HG03558 (cell line): ENCODE data around the gene SLC15A3.
A peak's percentile ranks its signal among the peaks of the same experiment; 100 is the strongest.

Source experiments
- ATAC-seq: cut with Tn5 transposase; IDR thresholded peaks from one replicate; pipeline ENCODE4 v1.9.1; 2021; ENCODE audit warnings: moderate number of reproducible peaks; ENCODE audit not compliant: unreplicated experiment; ENCODE audit errors: extremely low read depth

SLC15A3 gene

DNA sequence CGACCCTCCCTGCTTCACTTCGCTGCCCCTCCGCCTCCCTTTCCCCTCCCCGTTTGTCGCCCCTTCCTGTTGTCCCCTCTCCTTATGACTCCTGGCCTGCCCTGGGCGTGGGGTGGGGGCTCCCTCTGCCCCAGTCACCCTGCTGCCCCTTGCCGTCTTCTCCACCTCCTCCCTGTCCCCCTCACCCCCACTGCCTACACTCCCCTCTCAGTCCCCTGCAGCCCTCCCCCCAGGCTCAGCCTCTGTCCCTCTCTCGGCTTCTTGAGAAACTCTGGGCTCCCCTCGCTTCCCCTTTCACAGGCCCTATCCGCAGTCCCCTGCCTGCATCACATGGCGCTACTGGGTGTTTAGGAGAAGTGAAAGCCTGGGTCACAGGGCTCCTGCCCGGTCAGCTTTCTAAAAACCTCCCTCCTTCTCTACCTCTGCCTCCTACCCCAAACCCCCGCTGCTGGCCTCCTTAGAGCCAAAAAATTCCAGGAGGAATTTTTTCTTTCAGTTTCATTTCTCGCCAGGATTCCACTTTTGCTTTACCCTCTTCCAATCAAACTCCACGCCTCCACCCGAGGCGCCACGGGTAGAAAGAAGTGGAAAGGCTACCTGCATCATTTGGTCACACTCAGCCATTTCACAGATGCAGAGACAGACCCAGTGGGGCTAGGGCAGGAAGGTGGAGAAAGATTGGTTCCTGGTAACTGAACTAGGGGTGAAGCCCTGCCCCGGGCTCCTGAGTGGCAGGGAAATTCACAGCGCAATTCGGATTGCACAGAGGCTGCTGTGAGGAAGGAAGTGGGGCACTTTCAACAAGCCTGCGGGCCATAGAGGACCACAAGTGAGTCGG, at the start of gene SLC15A3:
SLC15A3 (minus strand) TSS at position 273 of the 838 bp plus-strand sequence. CDS start 625 bp downstream, outside the sequence.
- peak; percentile 43 for ATAC-seq

DNA sequence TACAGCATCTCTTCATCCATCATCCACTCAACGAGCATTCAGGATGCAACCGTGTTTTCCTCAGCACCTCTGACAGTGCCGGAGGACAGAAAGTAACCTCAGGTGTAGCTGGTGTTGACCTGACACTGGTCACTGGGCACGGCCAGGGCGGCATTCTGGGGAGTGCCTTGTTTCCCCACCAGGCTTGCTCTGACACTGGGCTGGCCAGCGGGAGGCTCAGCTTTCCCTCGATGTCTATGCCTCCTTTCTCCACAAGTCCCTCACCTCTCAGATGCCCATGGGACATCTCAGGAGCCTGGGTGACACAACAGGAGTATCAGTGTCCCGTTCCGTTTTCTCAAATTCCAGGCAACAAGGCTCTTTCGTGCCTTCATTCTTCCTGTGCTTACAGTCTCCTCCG, 48.5 kb upstream of the SLC15A3 start:
- ATAC-seq, result no peak

DNA sequence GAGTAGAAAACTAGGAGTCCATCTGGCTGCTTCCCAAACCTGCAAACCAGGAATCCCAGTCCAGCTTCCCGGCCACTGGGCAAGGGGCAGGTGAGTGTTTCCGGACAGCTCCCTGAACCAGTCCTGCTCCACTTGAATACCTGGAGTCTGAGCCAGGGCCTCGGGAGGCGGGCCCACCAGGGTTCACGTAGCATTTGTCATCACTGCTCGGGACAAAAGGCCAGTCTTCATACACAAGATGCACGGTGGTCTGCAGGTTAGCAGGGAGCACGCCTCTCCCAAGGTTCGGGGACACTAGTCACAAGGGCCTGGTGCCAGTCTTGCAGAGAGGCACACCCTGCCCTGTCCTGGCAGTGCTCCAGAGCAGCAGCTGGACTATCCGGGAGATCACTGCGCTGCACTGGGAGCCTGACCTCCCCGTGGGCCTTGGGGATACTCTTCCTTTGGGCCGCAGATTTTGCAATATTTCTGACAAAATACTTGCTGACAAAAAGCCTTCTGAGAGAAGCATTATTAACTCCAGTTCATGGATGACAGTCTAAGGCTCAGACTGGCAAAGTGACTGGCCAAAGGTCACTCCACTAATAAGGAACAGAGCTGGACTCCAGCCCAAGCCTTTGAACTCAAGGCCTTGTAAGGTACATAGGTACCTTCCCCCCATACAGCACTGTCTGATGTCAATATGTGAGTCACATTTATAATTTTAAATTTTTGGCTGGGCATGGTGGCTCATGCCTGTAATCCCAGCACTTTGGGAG, 44.6 kb upstream of the SLC15A3 start:
- ATAC-seq, result no peak

DNA sequence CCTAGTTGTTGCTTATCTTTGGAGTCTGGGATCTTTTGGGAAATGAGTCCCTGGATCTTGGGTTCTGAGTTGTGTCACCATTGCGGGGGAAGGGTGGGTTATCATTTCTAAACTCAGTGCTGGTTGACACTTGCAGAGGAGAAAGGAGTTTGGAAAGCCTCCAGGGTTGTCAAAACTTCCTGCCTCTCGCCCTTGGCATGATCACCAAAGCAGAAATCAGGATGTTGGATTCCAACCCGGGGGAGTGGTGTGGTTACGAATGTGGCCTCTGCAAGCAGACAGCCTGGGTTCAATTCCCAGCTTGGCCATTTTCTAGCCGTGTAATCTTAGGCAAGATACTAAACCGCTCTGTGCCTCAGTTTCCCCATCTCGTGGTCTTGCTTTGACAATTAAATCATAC, 43.8 kb upstream of the SLC15A3 start:
- no peak for ATAC-seq

DNA sequence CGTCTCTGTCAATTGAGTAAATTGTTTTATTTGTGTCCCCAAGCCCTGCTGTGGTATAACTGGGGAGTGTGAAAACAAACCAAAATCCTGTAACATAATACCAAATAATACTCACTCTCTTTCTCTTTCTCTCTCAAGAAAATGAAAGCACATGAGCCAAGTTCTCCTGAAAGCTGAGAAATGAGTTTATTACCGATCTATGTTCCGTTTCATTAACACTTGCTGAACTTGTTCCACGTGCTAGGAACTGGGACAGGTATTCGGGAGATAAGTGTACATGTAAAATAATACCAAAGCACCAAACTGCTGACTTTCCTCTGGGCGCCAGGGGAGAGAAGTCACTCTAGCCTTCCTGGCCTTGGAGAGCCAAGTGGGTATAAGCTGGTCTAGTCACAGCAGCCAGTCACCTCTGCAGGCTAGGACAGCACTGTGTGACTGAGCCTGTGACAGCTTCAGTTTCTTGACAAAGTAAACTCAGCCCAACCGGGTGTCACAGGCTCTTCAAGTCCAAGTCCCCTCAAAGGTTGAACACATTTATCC, 42.6 kb upstream of the SLC15A3 start:
- ATAC-seq, result no peak

DNA sequence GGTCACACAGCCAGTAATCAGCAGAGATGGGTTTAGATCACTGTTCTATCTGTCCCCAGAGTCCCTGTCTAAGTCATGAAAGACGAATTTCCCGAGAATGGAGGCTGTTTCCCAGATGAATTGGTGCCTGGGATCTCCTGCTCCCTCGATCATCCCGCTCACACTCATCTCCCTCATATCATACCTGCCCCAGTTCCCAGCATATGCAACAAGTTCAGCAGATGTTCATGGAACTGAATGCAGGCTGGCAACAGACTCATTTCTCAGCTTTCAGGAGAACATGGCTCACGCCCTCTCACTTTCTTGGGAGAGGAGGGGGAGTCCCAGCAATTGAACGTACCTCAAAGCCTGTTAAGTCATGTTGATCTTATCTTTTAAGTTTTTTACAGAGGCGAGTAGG, 41.6 kb upstream of the SLC15A3 start:
- no peak for ATAC-seq

DNA sequence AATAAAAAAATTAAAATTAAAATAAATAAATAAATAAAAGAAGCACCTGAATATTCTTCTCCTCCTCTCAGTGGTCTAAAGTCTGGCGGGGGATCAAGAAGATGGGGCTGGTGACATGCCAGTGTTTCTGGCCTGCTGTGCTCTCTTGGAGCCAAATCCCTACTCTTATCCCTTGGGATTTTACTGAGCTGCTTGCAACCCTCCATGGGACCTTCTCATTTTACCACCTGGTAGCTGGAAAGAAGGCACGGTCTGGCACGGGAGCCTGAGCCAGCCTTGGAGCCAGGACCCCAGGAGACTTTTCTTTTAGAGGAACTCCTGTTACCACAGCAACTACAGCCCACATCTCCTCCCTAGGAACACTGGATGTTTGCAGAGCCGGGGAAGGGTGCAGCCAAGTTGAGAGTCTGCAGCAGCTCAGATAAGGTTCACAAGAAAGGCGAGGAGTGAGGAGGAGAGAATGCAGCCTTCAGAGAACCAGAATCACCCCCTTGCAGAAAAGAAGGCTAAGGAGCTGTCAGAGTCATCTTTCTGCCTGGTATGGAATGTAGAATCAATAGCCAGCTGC, 41.0 kb upstream of the SLC15A3 start:
- ATAC-seq, result no peak

DNA sequence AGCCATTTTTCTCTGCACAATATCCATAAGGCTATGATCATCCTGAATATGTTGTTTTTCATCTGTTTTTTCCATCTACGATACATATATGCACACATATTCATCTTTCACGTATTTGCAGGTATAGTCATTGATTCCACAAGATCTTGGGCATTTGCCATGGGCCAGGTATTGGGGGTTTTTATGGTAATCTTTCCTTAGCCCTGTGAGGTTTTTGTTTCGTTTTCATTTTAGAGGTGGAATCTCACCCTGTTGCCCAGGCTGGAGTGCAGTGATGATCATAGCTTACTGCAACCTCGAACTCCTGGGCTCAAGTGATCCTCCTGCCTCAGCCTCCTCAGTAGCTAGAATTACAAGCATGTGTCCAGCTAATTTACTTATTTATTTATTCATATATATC, 39.5 kb upstream of the SLC15A3 start:
- no peak for ATAC-seq

DNA sequence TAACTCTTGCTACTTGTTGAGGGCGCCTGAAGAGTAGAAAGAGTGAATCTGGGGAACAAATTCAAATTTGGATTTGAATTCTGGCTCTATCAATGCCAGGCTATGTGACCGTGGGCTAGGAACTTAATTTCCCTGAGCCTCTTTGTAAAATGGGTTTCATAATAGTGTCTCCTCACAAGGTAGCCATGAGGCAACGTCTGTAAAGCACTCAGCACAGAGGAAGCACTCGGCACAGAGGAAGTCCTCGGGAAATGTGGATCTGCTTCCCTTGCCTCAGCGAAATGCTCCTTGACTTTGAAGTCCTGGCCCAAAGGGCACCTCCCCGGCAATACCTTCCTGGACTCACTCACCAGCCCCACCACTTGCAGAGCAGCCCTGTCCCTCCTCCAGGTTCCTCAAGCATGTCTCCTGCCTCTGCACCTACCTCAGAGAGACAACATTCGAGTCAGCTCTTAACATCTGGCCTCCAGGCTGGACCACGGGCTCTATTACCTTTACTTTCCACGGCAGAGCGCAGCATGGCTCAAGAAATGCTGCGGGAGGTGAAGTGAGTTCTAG, 37.2 kb upstream of the SLC15A3 start:
- ATAC-seq, result no peak

DNA sequence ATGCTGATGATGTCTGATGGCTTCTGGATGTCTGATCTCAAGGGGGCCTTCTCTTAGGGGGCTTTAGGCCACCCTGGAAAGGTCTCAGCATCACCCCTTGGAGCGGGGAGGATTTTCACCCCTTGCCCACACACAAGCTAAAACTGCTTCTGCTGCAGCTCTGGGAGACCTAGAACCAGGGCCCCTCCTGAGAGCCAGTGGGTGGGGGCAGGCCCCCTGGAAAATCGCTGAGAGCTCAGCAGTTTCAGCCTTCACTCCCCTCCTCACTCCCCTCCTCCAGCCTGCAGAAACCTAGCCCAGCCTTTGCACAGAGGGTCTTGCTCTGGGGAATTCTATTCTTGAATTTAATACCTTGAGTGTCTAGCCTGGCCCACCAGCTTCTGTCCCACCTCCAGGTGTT, 36.7 kb upstream of the SLC15A3 start:
- ATAC-seq, result no peak

DNA sequence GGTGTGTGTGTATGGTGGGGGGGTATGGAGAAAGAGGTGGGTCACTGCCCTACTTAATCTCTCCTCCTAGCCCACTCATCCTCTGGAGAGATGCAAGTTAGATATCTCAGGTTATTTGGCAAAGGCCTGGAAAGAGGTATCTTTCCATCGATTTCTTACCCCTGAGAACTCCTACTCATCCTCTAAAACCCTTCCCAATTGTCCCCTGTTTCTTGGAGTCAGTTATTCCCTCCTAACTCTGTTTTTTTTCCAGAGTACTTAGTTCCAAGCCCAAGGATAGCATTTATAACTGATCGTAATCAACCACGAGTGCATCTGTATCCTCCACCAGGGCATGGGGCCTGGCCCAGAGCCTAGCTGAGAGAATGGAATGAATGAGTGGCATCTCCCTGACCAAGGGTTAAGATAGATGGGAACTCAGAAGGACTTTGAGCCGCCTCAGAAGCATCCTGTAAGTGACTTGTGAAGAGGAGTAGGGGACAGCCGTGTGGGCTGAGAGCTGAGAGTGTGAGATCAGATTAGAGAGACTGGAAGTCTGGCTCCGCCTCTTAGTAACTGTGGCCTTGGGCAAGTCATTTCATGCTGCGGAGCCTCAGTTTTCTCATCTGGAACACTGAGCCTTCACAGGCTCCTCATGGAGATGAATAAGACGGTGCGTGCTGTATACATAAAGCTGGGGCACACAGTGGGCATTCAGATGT, 35.8 kb upstream of the SLC15A3 start:
- no peak for ATAC-seq

DNA sequence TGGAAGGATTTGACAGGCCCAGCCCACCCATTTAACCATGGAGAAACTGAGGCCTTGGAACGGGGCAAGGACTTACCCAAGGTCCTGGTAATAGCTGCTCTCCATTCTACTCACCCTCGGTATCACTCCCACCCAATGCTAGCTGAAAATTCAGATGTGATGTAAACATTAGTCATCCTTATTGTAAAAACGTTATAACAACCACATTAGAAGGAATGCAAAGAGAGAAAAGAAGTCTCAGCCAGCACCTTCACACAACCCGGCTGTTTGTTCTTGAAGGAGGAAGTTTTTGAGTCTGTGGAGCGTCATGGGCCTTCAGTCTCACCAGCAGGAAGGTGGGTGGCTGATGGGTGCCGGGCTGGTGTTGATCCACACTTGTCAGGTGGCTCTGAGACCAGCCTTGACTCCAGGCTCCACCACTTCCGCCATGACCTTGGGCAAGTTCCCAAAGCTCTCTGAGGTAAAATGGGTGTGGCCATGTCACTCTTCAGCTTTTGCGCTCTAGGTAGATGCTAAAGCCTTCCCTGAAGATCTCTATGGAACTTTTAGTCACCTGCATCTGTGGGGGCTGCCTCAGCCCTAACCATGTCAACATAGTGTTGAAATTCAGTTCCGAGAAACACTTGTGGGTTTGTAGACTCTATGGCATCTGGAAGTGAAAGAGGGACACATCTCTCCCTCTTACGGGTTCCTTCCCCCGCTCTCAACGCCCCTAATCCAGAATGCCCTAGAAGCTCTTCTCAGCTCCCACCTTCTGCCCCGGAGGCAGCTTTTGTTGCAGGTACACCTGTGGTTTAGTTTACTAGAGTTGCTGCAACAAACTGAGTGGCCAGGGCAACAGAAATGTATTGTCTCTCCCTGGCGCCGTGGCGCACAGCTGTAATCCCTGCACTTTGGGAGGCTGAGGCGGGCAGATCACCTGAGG, 34.3 kb upstream of the SLC15A3 start:
- ATAC-seq, result no peak

DNA sequence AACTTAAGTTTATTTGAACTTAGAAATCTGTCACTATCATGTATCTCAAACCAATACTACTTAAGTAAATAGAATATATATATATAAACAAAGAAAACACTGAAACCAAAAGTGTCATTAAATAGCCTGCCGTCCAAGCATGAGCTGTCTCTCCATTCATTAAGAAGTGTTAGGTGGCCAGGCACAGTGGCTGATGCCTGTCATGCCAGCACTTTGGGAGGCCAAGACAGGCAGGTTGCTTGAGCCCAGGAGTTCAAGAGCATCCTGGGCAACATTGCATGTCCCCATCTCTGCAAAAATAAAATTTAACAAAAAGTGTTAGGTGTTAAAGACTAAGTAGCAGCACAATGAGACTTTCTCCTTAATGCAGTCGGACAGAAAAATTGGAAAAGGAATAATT, 33.5 kb upstream of the SLC15A3 start:
- ATAC-seq, result no peak

DNA sequence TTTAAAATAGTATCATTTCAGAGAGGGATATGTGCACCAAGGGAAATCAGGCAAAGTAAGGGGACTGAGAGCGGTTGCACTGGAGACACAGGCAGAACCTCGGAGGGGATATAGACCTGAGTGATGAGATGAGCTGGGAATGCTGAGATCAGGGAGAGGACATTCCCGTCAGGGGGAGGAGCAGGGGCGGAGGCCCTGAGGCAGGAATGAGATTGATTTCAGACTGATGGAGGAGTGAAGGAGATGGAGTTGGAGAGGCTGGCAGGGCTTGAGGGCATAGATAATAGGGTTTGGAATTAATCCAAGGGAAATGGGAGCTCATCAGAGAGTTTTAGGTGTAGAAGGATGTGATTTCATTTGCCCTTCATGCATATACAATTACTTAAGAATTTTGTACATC, 32.7 kb upstream of the SLC15A3 start:
- ATAC-seq, result no peak

DNA sequence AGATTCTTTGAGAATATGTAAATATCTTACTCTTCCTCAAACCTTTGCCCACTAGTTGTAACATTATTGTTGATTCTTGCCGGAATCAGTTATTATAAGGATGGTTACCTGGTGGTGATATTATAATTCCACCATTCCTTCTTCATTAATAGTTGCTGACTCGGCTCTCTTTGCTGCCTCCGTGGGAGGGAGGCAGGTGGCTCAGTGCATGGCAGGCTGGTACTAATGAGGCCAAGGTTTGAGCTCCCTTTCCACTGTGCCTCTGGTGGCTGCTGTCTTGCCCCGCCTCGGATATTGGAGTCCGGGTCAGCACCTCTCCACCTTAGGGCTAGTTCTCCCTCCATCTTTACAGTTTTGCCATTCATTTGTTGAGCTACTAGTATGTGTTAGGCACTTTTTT, 32.2 kb upstream of the SLC15A3 start:
- ATAC-seq, result no peak

DNA sequence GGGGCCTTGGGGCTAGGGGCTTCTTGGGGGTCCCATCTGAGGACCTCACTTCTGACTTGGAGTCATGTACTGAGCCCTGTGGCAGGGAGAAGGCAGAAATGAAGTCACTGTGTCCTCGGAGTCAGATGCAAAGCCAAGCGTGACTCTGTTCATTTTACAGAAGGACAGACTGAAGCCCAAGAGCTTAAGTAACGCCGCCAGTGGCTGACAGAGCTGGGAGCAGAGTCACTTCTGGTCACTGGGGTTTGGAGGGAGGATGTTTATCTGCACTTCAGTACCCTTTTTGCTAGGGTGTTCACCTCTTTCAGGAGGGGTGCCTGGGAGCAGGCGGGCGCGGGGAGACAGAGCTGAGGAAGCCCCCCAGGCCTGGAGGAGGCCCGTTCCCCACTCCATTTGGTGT, 30.2 kb upstream of the SLC15A3 start:
- ATAC-seq, result no peak

DNA sequence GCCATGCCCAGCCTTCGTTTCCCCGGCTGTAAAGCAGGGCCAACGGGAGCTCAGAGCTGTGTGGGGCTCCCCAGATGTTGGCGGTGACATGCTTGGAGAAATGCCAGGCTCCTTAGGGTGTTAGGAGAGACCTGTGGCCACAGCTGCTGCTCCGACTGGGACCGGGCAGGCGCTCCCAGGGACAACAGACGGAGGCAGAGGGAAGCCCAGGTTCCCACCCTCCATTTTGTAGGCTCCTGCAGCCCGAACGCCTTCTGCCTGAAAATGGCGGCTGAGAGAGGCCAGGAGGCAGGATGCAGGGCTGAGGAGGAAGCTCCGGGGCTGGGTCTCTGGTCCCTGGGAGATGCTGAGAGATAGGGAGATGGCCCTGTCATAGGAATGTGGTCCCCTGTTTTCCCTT, 29.5 kb upstream of the SLC15A3 start:
- no peak for ATAC-seq

DNA sequence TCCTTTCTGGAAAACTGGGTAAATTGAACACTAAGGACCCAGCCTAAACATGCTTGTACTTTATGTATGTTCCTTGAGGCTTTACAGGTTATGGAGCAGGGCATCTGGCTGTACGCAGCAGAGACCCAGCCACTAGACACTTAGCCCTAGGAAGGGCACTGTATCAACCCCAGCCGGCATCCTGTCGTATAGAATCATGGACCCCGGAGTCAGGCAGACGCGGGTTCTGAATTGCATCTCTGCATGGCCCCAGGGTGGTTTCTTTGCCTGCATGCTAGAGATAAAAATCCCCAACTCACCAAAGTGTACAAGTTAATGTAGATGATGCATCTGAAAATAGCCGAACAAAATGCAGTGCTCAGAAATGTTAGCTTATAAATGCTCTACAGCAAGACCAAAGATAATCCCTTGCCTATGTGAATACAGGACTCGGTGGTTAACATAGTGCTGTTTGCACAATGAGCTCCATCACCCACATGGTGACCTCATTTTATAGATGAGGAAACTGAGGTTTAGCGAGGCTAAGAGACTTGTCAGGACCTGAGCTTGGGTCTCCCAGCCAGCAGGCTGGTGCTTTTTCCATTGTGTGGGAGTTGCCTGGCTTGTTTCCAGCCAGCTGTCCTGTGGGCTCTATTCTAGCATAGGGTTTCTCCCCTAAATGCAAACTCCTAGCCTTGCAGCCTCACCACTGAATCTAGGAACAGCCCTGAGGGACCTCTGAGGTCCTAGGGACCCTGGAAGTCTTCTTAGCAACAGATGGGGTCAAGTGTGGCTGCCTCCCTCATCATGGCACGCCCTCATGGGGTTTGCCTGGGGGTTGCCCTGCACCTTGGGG, 26.8 kb upstream of the SLC15A3 start:
- no peak for ATAC-seq
